ENCODE measurements around the gene RHOC.

The RHOC gene

DNA sequence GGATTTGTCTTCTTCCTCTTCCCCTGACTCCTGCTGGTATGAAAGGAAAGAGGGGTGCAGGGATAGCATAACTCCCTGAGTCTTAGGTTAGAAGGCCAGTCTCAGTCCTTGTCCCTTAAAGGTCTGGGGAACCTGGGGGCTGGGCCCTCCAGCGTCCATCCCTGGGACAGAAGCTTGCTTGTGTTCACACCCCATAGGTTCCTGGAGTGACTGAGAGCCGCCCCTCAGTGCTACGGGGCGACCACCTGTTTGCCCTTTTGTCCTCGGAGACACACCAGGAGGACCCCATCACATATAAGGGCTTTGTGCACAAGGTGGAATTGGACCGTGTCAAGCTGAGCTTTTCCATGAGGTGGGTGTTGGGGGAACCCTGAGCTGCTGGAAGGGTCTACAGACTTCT is 13.1 kb downstream of the RHOC start:
- no peak for DNase-seq (ENCODE audit: extremely low read depth, low read depth)
- TF ChIP-seq, protein P1, sequence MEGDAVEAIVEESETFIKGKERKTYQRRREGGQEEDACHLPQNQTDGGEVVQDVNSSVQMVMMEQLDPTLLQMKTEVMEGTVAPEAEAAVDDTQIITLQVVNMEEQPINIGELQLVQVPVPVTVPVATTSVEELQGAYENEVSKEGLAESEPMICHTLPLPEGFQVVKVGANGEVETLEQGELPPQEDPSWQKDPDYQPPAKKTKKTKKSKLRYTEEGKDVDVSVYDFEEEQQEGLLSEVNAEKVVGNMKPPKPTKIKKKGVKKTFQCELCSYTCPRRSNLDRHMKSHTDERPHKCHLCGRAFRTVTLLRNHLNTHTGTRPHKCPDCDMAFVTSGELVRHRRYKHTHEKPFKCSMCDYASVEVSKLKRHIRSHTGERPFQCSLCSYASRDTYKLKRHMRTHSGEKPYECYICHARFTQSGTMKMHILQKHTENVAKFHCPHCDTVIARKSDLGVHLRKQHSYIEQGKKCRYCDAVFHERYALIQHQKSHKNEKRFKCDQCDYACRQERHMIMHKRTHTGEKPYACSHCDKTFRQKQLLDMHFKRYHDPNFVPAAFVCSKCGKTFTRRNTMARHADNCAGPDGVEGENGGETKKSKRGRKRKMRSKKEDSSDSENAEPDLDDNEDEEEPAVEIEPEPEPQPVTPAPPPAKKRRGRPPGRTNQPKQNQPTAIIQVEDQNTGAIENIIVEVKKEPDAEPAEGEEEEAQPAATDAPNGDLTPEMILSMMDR (IDR thresholded peaks at IDR 0.05; ENCODE audit: low read depth, low read length): no peak

DNA sequence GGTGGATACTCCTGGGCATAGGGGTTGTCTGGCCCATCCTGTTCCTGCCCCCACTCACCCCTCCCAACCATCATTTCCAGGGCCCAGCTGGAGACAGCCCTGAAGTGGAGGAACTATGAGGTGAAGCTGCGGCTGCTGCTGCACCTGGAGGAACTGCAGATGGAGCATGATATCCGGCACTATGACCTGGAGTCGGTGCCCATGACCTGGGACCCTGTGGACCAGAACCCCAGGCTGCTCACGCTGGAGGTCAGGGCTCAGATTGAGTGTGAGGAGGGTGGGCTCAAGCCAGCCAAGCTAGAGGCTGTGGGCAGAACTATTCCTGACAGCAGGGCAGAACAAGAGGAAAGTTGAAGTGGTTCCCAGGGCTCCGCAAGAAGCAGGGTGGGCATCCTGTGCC is 14.2 kb downstream of the RHOC start:
- no peak for DNase-seq (ENCODE audit: extremely low read depth, low read depth)
- TF ChIP-seq, protein P1 (IDR thresholded peaks at IDR 0.05; ENCODE audit: low read depth, low read length): no peak

DNA sequence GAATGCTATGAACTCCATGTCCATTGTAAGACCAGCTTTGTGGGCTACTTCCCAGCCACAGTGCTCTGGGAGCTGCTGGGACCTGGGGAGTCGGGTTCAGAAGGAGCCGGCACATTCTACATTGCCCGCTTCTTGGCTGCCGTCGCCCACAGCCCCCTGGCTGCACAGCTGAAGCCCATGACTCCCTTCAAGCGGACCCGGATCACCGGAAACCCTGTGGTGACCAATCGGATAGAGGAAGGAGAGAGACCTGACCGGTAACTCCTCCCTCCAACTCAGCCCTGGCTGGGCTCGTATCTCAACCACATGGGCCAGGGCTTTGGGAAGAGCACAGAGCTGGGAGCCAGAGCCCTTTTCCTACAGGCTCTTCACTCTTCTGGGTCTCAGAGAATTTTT is 17.1 kb downstream of the RHOC start:
- TF ChIP-seq, protein P1 (IDR thresholded peaks at IDR 0.05; ENCODE audit: low read depth, low read length): no peak
- DNase-seq (ENCODE audit: extremely low read depth, low read depth): no peak

DNA sequence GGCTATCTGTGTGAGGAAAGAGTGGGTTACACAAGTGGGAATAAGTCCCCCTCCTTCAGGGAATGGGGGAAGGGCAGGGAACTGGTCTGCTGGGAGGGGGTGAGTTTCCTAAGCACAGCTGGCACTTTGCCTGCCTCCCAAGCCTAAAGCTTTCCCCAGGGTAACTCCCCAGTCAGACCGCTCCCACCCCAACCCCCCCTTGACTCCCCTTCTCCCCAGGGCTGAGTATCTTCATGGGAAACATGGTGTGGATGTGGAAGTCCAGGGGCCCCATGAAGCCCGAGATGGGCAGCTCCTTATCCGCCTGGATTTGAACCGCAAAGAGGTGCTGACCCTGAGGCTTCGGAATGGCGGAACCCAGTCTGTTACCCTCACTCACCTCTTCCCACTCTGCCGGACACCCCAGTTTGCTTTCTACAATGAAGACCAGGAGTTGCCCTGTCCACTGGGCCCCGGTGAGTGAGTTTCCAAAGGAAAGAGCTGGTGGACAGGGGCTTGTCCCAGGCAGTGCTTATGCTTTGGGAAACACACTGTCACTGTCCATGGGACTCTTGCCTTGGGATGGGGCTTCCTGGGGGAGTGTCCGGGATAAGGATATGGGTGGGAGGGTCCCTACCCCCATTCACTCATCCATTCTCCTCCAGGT is 17.6 kb downstream of the RHOC start:
- TF ChIP-seq, protein P1 (IDR thresholded peaks at IDR 0.05; ENCODE audit: low read depth, low read length): no peak
- no peak for DNase-seq (ENCODE audit: extremely low read depth, low read depth)

DNA sequence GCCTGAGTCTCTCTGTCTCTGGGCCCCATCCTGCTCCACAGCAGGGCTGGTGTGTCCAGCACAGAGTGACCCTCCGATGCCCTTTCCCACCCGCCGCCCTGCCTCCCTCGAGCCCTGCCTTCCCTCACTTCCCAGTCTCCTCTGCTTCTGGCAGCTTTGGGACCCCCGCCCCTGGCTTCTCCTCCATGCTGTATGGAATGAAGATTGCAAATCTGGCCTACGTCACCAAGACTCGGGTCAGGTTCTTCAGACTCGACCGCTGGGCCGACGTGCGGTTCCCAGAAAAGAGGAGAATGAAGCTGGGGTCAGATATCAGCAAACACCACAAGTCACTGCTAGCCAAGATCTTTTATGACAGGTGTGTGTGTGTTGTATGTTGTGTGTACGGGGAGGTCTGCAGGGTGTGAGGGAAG is 18.1 kb downstream of the RHOC start:
- DNase-seq (ENCODE audit: extremely low read depth, low read depth): no peak
- TF ChIP-seq, protein P1 (IDR thresholded peaks at IDR 0.05; ENCODE audit: low read depth, low read length): no peak

DNA sequence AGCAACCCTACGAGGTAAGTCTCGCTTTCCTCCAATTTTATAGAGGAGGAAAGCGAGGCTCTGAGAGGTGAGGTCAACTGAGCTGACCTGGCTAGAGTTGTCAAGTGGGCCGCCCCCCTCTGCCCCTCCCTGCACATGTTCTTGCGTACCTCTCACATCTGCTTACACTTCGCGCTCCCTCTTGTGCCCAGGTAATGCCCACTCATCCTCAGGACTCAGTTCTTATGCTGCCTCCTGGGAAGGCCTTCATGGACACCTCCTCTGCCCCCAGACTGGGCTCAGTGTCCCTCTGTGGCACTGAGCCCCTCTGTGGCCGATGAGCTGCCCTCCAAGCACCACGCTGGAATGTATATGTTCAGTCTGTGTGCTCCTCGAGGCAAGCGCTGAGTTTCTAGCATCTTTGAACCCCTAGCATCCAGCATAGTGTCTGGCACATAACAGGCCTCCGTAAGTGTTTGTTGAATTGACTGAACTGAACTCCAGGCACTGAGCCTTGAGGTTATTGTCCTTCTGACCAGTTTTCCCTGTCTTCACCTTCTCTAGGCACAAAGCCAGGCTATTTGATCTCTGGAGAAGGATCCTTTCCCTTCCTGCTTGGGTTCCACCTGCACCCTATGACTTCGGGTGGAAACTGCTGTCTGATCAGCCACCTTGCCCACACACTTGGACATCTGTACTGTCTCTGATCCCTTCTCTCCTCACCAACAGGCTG is 19.0 kb downstream of the RHOC start:
- no peak for DNase-seq (ENCODE audit: extremely low read depth, low read depth)
- TF ChIP-seq, protein P1 (IDR thresholded peaks at IDR 0.05; ENCODE audit: low read depth, low read length): no peak

DNA sequence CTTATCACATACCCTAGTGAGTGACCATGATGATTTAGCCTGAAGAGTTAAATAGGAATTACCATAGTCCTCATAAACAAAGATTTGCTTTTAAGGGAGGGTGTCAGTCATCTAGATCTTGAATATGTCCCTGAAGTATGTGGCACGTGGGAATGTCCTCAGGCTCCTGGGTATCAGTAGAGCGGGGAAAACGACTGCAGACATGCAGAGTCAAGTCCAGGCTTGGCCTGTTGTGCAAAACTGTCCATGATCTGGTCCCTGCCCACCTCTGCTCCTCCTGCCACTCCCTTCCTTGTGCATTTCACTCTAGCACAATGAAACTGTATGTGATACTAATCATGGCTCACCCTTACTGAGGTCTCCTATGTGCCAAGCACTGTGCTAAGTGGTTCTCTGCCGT is 19.6 kb downstream of the RHOC start:
- no peak for DNase-seq (ENCODE audit: extremely low read depth, low read depth)
- TF ChIP-seq, protein P1 (IDR thresholded peaks at IDR 0.05; ENCODE audit: low read depth, low read length): no peak

All from AG09319 (cell line).